Prostate gland (tissue), 2 donors: ENCODE results near the gene SYCE1. TPM values are rescaled to one million over a fixed set of nuclear protein-coding genes. Genes with fewer than 3 reads are reported as not detected.

Experiments
- DNase-seq: peaks from one replicate; pipeline ENCODE4 v3.0.0-alpha.2; 2019; ENCODE audit warnings: low spot score
- H3K27ac ChIP-seq, 2 donors: fragments of 200-600 bp; sonication (generic); 2 replicates each; pipeline ENCODE4 v1.5.1; 2017 to 2019
- H3K27me3 ChIP-seq: fragments of 200-600 bp; sonication (generic); replicated peaks from 2 replicates; pipeline ENCODE4 v1.5.1; 2019; ENCODE audit not compliant: insufficient read depth
- H3K36me3 ChIP-seq, 2 donors: fragments of 200-600 bp; sonication (generic); 1 replicate in 1 of 2; 2 replicates in 1 of 2; pipeline versions ENCODE4 v1.5.1 to v1.8.1; 2017 to 2019
- H3K4me1 ChIP-seq: fragments of 200-600 bp; sonication (generic); replicated peaks from 2 replicates; pipeline ENCODE4 v1.5.1; 2019
- H3K4me3 ChIP-seq, 2 donors: fragments of 200-600 bp; sonication (generic); 2 replicates each; pipeline ENCODE4 v1.5.1; 2017 to 2019
- H3K9me3 ChIP-seq: fragments of 200-600 bp; sonication (generic); 2 replicates; pipeline ENCODE4 v1.5.1; 2017
- POLR2A ChIP-seq: fragments of 450-650 bp; IDR thresholded peaks from one replicate; pipeline ENCODE4 v1.6.1; 2016; ENCODE audit warnings: antibody characterized with exemption, mild to moderate bottlenecking
- POLR2AphosphoS5 ChIP-seq: sonication (generic); formaldehyde crosslinking; IDR thresholded peaks from one replicate; pipeline ENCODE4 v1.6.1; 2017; ENCODE audit warnings: antibody characterized with exemption
- WGBS: methylation state at CpG from one replicate; pipeline ENCODE4 v1.1.5; 2018; 5-methylcytosine and 5-hydroxymethylcytosine counted together
- intact Hi-C: fragments of 100-400 bp; cut with DNase I; formaldehyde crosslinking; loops from one replicate; pipeline ENCODE4 v1.14.2; 2022
- total RNA-seq, 2 donors: library from RNA; depleted of rRNA; stranded (reverse); fragments of >200 nt; gene quantifications; one replicate each; pipeline ENCODE4 v1.1.0, GENCODE V29; 2016
- TF ChIP-seq, protein P1 (sequence below), 4 experiments: fragments of 200-600 bp in 2 of 4; fragments of 450-650 bp in 2 of 4; sonication (generic) in 2 of 4; IDR thresholded peaks; 1 replicate in 3 of 4; 2 replicates in 1 of 4; pipeline ENCODE4 v1.5.1; 2016 to 2019; ENCODE audit warnings: antibody characterized with exemption in 4 of 4, mild to moderate bottlenecking in 2 of 4, moderate library complexity in 2 of 4

Gene SYCE1
- total RNA-seq, 2 donors from 2014 or later = 1.7 to 12.3 TPM

DNA sequence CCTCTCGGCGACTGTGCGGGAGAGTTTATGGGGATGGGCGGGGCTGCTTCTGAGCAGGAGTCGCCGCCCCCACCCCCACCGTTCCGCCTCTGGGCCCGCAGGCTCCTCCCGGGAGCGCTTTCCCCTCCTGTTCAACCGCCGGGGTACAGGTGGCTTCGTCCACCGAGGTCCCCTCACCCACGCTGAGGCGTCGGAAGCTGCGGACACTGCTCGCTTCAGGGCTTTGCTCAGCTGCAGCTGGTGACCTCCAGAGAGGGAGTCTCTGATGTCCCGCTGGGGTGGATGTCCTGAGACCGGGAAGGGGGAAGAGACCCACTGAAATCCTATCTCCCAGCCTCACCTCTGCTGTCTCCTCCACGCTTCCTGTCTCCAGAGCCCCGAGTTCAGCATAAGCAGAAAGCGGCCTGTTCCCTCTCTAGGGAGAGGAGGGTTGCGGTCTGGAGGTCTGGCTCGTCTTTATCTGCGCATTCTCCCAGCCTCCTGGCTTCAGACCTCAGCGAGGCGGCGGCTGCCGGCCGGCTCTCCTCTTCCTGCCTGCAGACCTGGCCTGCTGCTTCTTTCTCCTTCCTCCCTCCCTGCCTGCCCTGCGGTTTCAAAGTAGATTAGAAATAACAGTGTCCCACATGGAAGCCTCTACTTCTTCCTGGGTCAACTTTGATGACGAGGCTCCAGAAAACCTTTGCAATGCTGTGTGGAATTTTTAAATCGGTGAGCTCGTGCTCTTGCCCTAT is 36.4 kb downstream of the SYCE1 start:
- Histone ChIP-seq H3K36me3 (no peaks in the 10 kb centered on the region), H3K4me3 (peak overlapping the region; percentile 17 to 19), H3K4me1 (no peaks in the 10 kb centered on the region), H3K27ac (no peak overlapping the region), H3K9me3 (no peaks in the 10 kb centered on the region), H3K27me3 (no peaks in the 10 kb centered on the region)
- no peak for DNase-seq
- TF ChIP-seq, protein P1, sequence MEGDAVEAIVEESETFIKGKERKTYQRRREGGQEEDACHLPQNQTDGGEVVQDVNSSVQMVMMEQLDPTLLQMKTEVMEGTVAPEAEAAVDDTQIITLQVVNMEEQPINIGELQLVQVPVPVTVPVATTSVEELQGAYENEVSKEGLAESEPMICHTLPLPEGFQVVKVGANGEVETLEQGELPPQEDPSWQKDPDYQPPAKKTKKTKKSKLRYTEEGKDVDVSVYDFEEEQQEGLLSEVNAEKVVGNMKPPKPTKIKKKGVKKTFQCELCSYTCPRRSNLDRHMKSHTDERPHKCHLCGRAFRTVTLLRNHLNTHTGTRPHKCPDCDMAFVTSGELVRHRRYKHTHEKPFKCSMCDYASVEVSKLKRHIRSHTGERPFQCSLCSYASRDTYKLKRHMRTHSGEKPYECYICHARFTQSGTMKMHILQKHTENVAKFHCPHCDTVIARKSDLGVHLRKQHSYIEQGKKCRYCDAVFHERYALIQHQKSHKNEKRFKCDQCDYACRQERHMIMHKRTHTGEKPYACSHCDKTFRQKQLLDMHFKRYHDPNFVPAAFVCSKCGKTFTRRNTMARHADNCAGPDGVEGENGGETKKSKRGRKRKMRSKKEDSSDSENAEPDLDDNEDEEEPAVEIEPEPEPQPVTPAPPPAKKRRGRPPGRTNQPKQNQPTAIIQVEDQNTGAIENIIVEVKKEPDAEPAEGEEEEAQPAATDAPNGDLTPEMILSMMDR (IDR thresholded peaks at IDR 0.05) = no peak
- no peak for TF ChIP-seq POLR2A
- no peak for TF ChIP-seq POLR2AphosphoS5
- WGBS = 11% methylated on average over 28 of the region's 37 CpGs
- intact Hi-C loops = no loop called here

DNA sequence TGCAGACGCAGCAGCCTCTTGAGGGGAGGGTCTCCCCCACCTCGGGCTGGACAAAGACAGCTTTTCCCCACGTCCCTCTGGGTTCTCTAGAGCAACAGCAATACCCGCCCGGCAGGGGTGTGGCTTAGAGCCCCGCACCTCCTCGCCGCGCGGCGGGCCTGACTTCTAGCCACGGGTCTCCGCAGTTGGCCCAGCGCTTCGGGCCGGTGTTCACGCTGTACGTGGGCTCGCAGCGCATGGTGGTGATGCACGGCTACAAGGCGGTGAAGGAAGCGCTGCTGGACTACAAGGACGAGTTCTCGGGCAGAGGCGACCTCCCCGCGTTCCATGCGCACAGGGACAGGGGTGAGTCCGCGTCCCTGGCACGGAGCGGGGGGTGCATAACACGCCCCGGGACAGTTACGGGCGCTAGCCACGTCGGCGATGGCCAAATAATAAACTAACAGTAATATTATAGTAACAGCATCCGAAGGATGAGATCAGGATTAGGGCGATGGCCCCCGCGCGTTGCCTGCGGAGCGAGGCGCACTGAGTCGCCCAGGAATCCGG is 37.0 kb downstream of the SYCE1 start:
- H3K27me3 ChIP-seq = no peaks in the 10 kb centered on the region
- H3K9me3 ChIP-seq = no peaks in the 10 kb centered on the region
- H3K4me1 ChIP-seq = no peaks in the 10 kb centered on the region
- no peak for DNase-seq
- TF ChIP-seq, protein P1 (IDR thresholded peaks at IDR 0.05) = no peak
- TF ChIP-seq POLR2A = no peak
- no peak for TF ChIP-seq POLR2AphosphoS5
- intact Hi-C loops = no loop called here
- no peak overlapping the region for H3K27ac ChIP-seq
- no peaks in the 10 kb centered on the region for H3K36me3 ChIP-seq
- H3K4me3 ChIP-seq = peak overlapping the region; percentile 17 to 19
- 35% methylated on average over 50 of the region's 50 CpGs for WGBS

DNA sequence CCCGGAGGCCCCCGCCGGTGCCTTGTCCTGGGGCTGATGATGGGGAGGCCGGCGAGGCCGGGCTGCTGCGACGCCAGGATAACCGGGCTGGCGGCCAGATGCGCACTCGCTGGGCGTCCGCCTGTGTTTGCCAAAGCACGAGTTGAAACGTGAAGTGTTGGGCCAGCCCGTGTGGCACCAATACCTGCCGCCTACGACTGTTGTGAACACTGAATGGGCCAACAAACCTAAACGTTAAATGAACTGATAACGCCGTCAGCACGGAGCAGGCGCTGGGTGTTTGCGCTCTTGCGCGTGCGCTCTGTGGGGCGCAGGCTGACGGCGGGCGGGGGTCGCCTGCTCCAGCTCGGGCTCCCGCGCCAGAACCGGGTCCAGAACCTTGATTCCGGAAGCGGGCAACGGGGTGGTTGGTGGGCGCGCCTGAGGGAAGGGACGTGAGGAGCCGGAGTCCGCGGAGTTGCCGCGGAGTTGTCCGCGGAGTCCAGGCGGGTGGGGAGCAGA is 37.6 kb downstream of the SYCE1 start:
- no peak overlapping the region for H3K27ac ChIP-seq

DNA sequence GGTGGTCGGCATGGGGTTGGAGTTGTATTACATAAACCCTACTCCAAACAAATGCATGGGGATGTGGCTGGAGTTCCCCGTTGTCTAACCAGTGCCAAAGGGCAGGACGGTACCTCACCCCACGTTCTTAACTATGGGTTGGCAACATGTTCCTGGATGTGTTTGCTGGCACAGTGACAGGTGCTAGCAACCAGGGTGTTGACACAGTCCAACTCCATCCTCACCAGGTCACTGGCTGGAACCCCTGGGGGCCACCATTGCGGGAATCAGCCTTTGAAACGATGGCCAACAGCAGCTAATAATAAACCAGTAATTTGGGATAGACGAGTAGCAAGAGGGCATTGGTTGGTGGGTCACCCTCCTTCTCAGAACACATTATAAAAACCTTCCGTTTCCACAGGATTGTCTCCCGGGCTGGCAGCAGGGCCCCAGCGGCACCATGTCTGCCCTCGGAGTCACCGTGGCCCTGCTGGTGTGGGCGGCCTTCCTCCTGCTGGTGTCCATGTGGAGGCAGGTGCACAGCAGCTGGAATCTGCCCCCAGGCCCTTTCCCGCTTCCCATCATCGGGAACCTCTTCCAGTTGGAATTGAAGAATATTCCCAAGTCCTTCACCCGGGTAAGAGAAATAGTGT is 38.3 kb downstream of the SYCE1 start, which contains the start of gene CYP2E1:
TSS of gene CYP2E1 (plus strand) at position 407 of the 632 bp plus-strand sequence. CDS start at position 440, 33 bp downstream.
- Histone ChIP-seq H3K27me3 (no peaks in the 10 kb centered on the region), H3K27ac (no peak within 1 kb of the TSS), H3K36me3 (no peaks in the 10 kb centered on the region), H3K4me1 (no peaks in the 10 kb centered on the region), H3K4me3 (peak within 1 kb of the TSS; percentile 17 to 19), H3K9me3 (no peaks in the 10 kb centered on the region)
- TF ChIP-seq, protein P1 (IDR thresholded peaks at IDR 0.05) = no peak
- TF ChIP-seq POLR2AphosphoS5 = no peak
- no peak for TF ChIP-seq POLR2A
- WGBS = 73% methylated on average over 16 of the region's 16 CpGs
- DNase-seq = no peak
- intact Hi-C loops = no loop called here

More for the DNA sequence above, 37.6 kb downstream of the SYCE1 start:
- no peak for DNase-seq
- Histone ChIP-seq H3K4me3 (peak overlapping the region; percentile 17 to 19), H3K36me3 (no peaks in the 10 kb centered on the region), H3K27me3 (no peaks in the 10 kb centered on the region), H3K4me1 (no peaks in the 10 kb centered on the region), H3K9me3 (no peaks in the 10 kb centered on the region)
- TF ChIP-seq, protein P1 (IDR thresholded peaks at IDR 0.05) = no peak
- TF ChIP-seq POLR2A (no peak), POLR2AphosphoS5 (no peak)
- WGBS = 50% methylated on average over 51 of the region's 51 CpGs
- intact Hi-C loops = no loop called here
